Measurements from ENCODE around the gene ILK. TPM values are rescaled to one million over a fixed set of nuclear protein-coding genes. Genes with fewer than 3 reads are reported as not detected.

ILK gene
- total and polyA plus RNA-seq, 2 of the 13 experiments (the other 11 are each of a cell fraction or from before 2014, with no cell fraction given) = 70.3 to 108 TPM

- TF ChIP-seq MAX (IDR thresholded peaks at IDR 0.05) = no peak
- no peak for TF ChIP-seq RERE (CRISPR knock-in tag; IDR thresholded peaks at IDR 0.05; ENCODE audit: low read depth)
- TF ChIP-seq YEATS2 (CRISPR knock-in tag; IDR thresholded peaks at IDR 0.05; ENCODE audit: borderline replicate concordance) = no peak
- no peak for TF ChIP-seq ZNF558 (CRISPR knock-in tag; IDR thresholded peaks at IDR 0.05; ENCODE audit: borderline replicate concordance)
- no peak for TF ChIP-seq MBNL3 (CRISPR knock-in tag; conservative IDR thresholded peaks at IDR 0.05)
- no peak for TF ChIP-seq ZNF691 (CRISPR knock-in tag; IDR thresholded peaks at IDR 0.05; ENCODE audit: borderline replicate concordance, low read depth)
- no peak for TF ChIP-seq ZNF703 (CRISPR knock-in tag; IDR thresholded peaks at IDR 0.05; ENCODE audit: borderline replicate concordance)
- no peak for TF ChIP-seq MYNN (CRISPR knock-in tag; IDR thresholded peaks at IDR 0.05; ENCODE audit: low read depth)
- no peak for TF ChIP-seq ZNF10 (CRISPR knock-in tag; IDR thresholded peaks at IDR 0.05; ENCODE audit: borderline replicate concordance, low read depth)
- TF ChIP-seq ZNF451 (CRISPR knock-in tag; IDR thresholded peaks at IDR 0.05) = 0 out of 2 replicates have a peak, but pooled peaks have one; percentile 20
- no peak for TF ChIP-seq RXRB (CRISPR knock-in tag; IDR thresholded peaks at IDR 0.05; ENCODE audit: borderline replicate concordance)
- no peak for TF ChIP-seq ZFP41 (CRISPR knock-in tag; IDR thresholded peaks at IDR 0.05; ENCODE audit: borderline replicate concordance)
- no peak for TF ChIP-seq PLSCR1 (CRISPR knock-in tag; IDR thresholded peaks at IDR 0.05; ENCODE audit: borderline replicate concordance)
- no peak for TF ChIP-seq TMF1 (CRISPR knock-in tag; IDR thresholded peaks at IDR 0.05; ENCODE audit: low read depth)
- TF ChIP-seq STAG1 (CRISPR knock-in tag; IDR thresholded peaks at IDR 0.05) = peak; percentile 42
- no peak for TF ChIP-seq ZNF138 (CRISPR knock-in tag; IDR thresholded peaks at IDR 0.05; ENCODE audit: low read depth)
- no peak for TF ChIP-seq KAT7 (CRISPR knock-in tag; IDR thresholded peaks at IDR 0.05; ENCODE audit: borderline replicate concordance)
- TF ChIP-seq PHF5A (CRISPR knock-in tag; IDR thresholded peaks at IDR 0.05; ENCODE audit: low read depth, unreplicated experiment) = no peak
- TF ChIP-seq ZNF674 (CRISPR knock-in tag; IDR thresholded peaks at IDR 0.05; ENCODE audit: low read depth) = no peak
- no peak; the same call in 1 of the 2 replicates for TF ChIP-seq GLMP (CRISPR knock-in tag; IDR thresholded peaks at IDR 0.05; ENCODE audit: borderline replicate concordance)
Measured at GRCh38 chr11:6604081-6604626, 580 bp downstream of the ILK start (continued).
